GM19351 (cell line): ENCODE measurements around the gene GLYAT.
"Not testable (repeated sequence)": the region's sequence is repeated elsewhere in the genome, so short reads cannot be mapped to it uniquely, and the experiment has no call there.

Source experiments
- ATAC-seq: cut with Tn5 transposase; IDR thresholded peaks from one replicate; pipeline ENCODE4 v1.9.1; 2021; ENCODE audit warnings: mild to moderate bottlenecking, moderate library complexity; ENCODE audit not compliant: unreplicated experiment

The GLYAT gene

GRCh38 chr11:58744988-58745704 lies 13.4 kb upstream of the GLYAT start:
- no peak for ATAC-seq

GRCh38 chr11:58742981-58743880 lies 11.5 kb upstream of the GLYAT start:
- no peak for ATAC-seq

GRCh38 chr11:58742140-58742539 lies 10.4 kb upstream of the GLYAT start:
- peak; percentile 89 for ATAC-seq

GRCh38 chr11:58741127-58741526 lies 9.4 kb upstream of the GLYAT start:
- no peak for ATAC-seq

- no peak for ATAC-seq
These were observed 8.7 kb upstream of the GLYAT start for GRCh38 chr11:58740447-58740846.

- ATAC-seq: no peak
These were observed 8.1 kb upstream of the GLYAT start for GRCh38 chr11:58739725-58740430.

GRCh38 chr11:58734681-58735490 lies 3.1 kb upstream of the GLYAT start:
- ATAC-seq: no peak

- no peak for ATAC-seq
These were observed 1.1 kb downstream of the GLYAT start for GRCh38 chr11:58730507-58731089.

GRCh38 chr11:58727415-58727797 lies 4.3 kb downstream of the GLYAT start:
- ATAC-seq: no peak

- ATAC-seq: peak; percentile 47
These were observed 4.9 kb downstream of the GLYAT start for GRCh38 chr11:58726737-58727414.

GRCh38 chr11:58719406-58720117 lies 12.2 kb downstream of the GLYAT start:
- ATAC-seq: no peak

GRCh38 chr11:58712531-58712930 lies 19.2 kb downstream of the GLYAT start:
- no peak for ATAC-seq

- no peak for ATAC-seq
These were observed 19.9 kb downstream of the GLYAT start for GRCh38 chr11:58711832-58712231.

- ATAC-seq: no peak
These were observed 24.0 kb downstream of the GLYAT start for GRCh38 chr11:58707767-58708166.

- ATAC-seq: not testable (repeated sequence)
These were observed 34.9 kb downstream of the GLYAT start for GRCh38 chr11:58696825-58697224.

GRCh38 chr11:58693026-58693425 lies 38.7 kb downstream of the GLYAT start:
- no peak for ATAC-seq

- no peak for ATAC-seq
These were observed 40.1 kb downstream of the GLYAT start for GRCh38 chr11:58691675-58692074.

- no peak for ATAC-seq
These were observed 42.8 kb downstream of the GLYAT start for GRCh38 chr11:58688789-58689503.
